ENCODE data around the gene RCHY1. TPM values are rescaled to one million over a fixed set of nuclear protein-coding genes. Genes with fewer than 3 reads are reported as not detected.

Gene RCHY1
- total and polyA plus RNA-seq, 2 experiments from 2014 or later = 16.9 to 23.6 TPM

GRCh38 chr4:75516144-75516543 lies 1.9 kb upstream of the RCHY1 start:
- DNase-seq = no peak
- no peak for TF ChIP-seq EZH2phosphoT487 (IDR thresholded peaks at IDR 0.05; ENCODE audit: insufficient read depth, low read depth)
- TF ChIP-seq EZH2 (IDR thresholded peaks at IDR 0.05; ENCODE audit: insufficient read depth, poor library complexity, severe bottlenecking) = no peak
- H3K36me3 ChIP-seq (ENCODE audit: low read depth) = peaks cover 9% of the 10 kb centered on the region; the same call in 1 of the 2 replicates
- H2AFZ ChIP-seq = no peak overlapping the region
- H3K27ac ChIP-seq = no peak overlapping the region
- H3K9ac ChIP-seq = no peak overlapping the region
- H3K9me2 ChIP-seq (ENCODE audit: insufficient read depth) = no peaks in the 10 kb centered on the region
- WGBS, 2 experiments (ENCODE audit: low coverage in 1 of 2, low lambda C conversion rate in 2 of 2, missing lambda C conversion rate in 2 of 2) = 93 to 95% methylated on average over 1 of the region's 1 CpG
- no peak overlapping the region for H3K4me3 ChIP-seq
- H3K9me3 ChIP-seq (ENCODE audit: low read depth) = no peaks in the 10 kb centered on the region
- H3K27me3 ChIP-seq (replicated peaks; ENCODE audit: insufficient read depth) = no peaks in the 10 kb centered on the region
- peaks cover 27% of the 10 kb centered on the region for H3K4me1 ChIP-seq (ENCODE audit: insufficient read depth)
- peaks cover 28% of the 10 kb centered on the region for H3F3A ChIP-seq (ENCODE audit: insufficient read depth)
- H3K4me2 ChIP-seq (ENCODE audit: unreplicated experiment) = no peak overlapping the region
- H3K79me2 ChIP-seq (ENCODE audit: insufficient read depth) = peaks cover 81% of the 10 kb centered on the region
- H4K20me1 ChIP-seq (ENCODE audit: insufficient read depth) = no peaks in the 10 kb centered on the region
- in situ Hi-C loops (cut with MboI) = no loop called here

DNA sequence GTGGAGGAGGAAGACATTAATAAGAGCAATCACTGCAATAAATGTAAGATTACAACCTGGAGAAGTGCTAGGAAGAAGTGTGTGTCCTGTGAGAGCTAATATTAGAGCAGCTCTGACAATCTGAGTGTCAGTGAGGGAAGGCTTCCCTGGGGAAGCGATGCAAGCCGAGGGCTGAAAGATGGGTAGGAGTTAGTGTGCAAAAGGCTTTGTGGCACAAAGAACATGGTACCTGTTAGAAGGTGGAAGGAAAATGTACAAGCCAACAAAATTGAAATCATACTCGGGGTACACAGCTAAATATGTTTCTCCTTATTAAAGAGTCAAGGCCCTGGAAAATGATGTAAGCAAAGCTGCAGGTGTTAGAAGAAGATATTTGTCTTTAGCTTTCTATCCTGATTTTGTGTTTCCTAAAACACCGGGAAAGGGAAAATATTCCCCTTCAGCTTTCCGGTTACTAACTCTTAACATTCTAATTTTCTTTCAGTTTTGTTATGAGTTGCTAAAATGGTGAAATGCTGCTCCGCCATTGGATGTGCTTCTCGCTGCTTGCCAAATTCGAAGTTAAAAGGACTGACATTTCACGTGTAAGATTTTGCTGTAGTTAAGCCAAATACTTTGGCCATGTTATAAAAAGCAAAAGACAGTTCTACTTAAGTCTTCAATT lies 878 bp upstream of the RCHY1 start:
- H4K20me1 ChIP-seq (ENCODE audit: insufficient read depth) = no peaks in the 10 kb centered on the region
- 46 to 48% methylated on average over 9 of the region's 9 CpGs for WGBS, 2 experiments (ENCODE audit: low coverage in 1 of 2, low lambda C conversion rate in 2 of 2, missing lambda C conversion rate in 2 of 2)
- peak; percentile 16 for DNase-seq

GRCh38 chr4:75513526-75514130 lies 575 bp downstream of the RCHY1 start:
- peak; percentile 44 for DNase-seq
- peaks cover 89% of the 10 kb centered on the region for H3K79me2 ChIP-seq (ENCODE audit: insufficient read depth)
- peaks cover 33% of the 10 kb centered on the region for H3F3A ChIP-seq (ENCODE audit: insufficient read depth)
- H3K4me3 ChIP-seq = peak overlapping the region; percentile 93
- H3K4me2 ChIP-seq (ENCODE audit: unreplicated experiment) = peak overlapping the region; percentile 88
- in situ Hi-C loops (cut with MboI) = no loop called here
- H3K27ac ChIP-seq = peak overlapping the region; percentile 92
- H3K27me3 ChIP-seq (replicated peaks; ENCODE audit: insufficient read depth) = no peaks in the 10 kb centered on the region
- TF ChIP-seq EZH2 (IDR thresholded peaks at IDR 0.05; ENCODE audit: insufficient read depth, poor library complexity, severe bottlenecking) = no peak
- TF ChIP-seq EZH2phosphoT487 (IDR thresholded peaks at IDR 0.05; ENCODE audit: insufficient read depth, low read depth) = no peak
- WGBS, 2 experiments (ENCODE audit: low coverage in 1 of 2, low lambda C conversion rate in 2 of 2, missing lambda C conversion rate in 2 of 2) = 1 to 2% methylated on average over 12 of the region's 12 CpGs
- no peaks in the 10 kb centered on the region for H3K9me3 ChIP-seq (ENCODE audit: low read depth)
- no peaks in the 10 kb centered on the region for H3K9me2 ChIP-seq (ENCODE audit: insufficient read depth)
- H4K20me1 ChIP-seq (ENCODE audit: insufficient read depth) = no peaks in the 10 kb centered on the region
- H3K36me3 ChIP-seq (ENCODE audit: low read depth) = peaks cover 9% of the 10 kb centered on the region; the same call in 1 of the 2 replicates
- peaks cover 39% of the 10 kb centered on the region for H3K4me1 ChIP-seq (ENCODE audit: insufficient read depth)
- H3K9ac ChIP-seq = peak overlapping the region; percentile 90
- H2AFZ ChIP-seq = peak overlapping the region; percentile 96

More for the DNA sequence above, 878 bp upstream of the RCHY1 start:
- Histone ChIP-seq H3K27me3 (replicated peaks; ENCODE audit: insufficient read depth) (no peaks in the 10 kb centered on the region), H3K36me3 (ENCODE audit: low read depth) (peaks cover 9% of the 10 kb centered on the region; the same call in 1 of the 2 replicates), H3K9me2 (ENCODE audit: insufficient read depth) (no peaks in the 10 kb centered on the region), H3K4me2 (ENCODE audit: unreplicated experiment) (peak overlapping the region; percentile 88), H3K9me3 (ENCODE audit: low read depth) (no peaks in the 10 kb centered on the region), H3K4me1 (ENCODE audit: insufficient read depth) (peaks cover 38% of the 10 kb centered on the region), H3F3A (ENCODE audit: insufficient read depth) (peaks cover 33% of the 10 kb centered on the region), H3K79me2 (ENCODE audit: insufficient read depth) (peaks cover 81% of the 10 kb centered on the region), H2AFZ (peak overlapping the region; percentile 96), H3K4me3 (peak overlapping the region; percentile 93), H3K9ac (peak overlapping the region; percentile 90), H3K27ac (peak overlapping the region; percentile 92)
- in situ Hi-C loops (cut with MboI) = no loop called here
- no peak for TF ChIP-seq EZH2 (IDR thresholded peaks at IDR 0.05; ENCODE audit: insufficient read depth, poor library complexity, severe bottlenecking)
- no peak for TF ChIP-seq EZH2phosphoT487 (IDR thresholded peaks at IDR 0.05; ENCODE audit: insufficient read depth, low read depth)

DNA sequence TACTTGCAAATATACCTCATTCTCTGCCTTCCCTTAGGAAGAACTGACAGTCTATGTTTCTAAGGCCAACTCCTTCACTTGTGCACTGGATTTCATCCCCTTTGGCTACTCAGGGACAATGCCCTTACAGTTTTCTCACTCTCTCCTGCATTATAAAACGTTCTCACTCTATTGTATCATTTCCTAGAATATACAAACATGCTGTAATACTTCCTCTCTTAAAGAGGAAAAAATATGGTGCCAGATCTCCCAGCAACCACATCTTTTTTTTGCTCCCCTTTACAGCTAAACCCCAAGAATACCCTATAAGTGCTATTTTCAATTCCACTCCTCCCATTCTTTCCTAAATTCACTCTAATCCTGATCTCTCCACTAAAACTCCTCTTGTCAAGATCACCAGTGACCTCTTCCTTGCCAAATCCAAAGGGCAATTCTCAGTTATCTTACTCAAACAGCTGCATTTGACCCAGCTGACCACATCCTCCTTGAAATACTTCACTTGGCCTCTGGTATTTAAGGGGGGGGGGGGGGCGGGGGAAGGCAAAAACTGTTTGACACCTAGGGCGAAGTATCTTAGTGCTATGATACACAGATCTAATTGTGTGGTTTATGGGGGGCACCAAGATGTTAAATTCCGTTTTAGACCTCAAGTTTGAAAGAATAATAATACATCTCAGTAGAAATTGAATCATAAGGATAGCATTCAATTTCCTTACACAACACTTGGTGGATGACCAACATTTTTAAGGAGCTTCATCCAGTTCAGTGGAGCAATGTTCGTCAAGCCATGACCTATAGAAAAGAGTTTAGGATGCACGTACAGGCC lies 1.6 kb downstream of the RCHY1 start:
- Histone ChIP-seq H3K79me2 (ENCODE audit: insufficient read depth) (peaks cover 90% of the 10 kb centered on the region), H3K9me2 (ENCODE audit: insufficient read depth) (no peaks in the 10 kb centered on the region), H3K36me3 (ENCODE audit: low read depth) (peaks cover 6% of the 10 kb centered on the region), H3K4me3 (peak overlapping the region; percentile 93), H3K9me3 (ENCODE audit: low read depth) (no peaks in the 10 kb centered on the region), H3F3A (ENCODE audit: insufficient read depth) (peaks cover 33% of the 10 kb centered on the region), H3K4me2 (ENCODE audit: unreplicated experiment) (peak overlapping the region; percentile 88), H3K4me1 (ENCODE audit: insufficient read depth) (peaks cover 39% of the 10 kb centered on the region), H3K9ac (peak overlapping the region; percentile 90), H4K20me1 (ENCODE audit: insufficient read depth) (no peaks in the 10 kb centered on the region), H3K27ac (peak overlapping the region; percentile 92), H2AFZ (peak overlapping the region; percentile 96), H3K27me3 (replicated peaks; ENCODE audit: insufficient read depth) (no peaks in the 10 kb centered on the region)
- in situ Hi-C loops (cut with MboI) = no loop called here
- TF ChIP-seq EZH2 (IDR thresholded peaks at IDR 0.05; ENCODE audit: insufficient read depth, poor library complexity, severe bottlenecking) (no peak), EZH2phosphoT487 (IDR thresholded peaks at IDR 0.05; ENCODE audit: insufficient read depth, low read depth) (no peak)
- 54 to 60% methylated on average over 6 of the region's 6 CpGs for WGBS, 2 experiments (ENCODE audit: low coverage in 1 of 2, low lambda C conversion rate in 2 of 2, missing lambda C conversion rate in 2 of 2)
- peak; percentile 63 for DNase-seq

Data from GM23248 (cell line).